ENCODE results near the gene ILKAP. TPM values are rescaled to one million over a fixed set of nuclear protein-coding genes. Genes with fewer than 3 reads are reported as not detected.

The ILKAP gene
- total RNA-seq, 1 donor from 2014 or later, result 29.5 TPM

DNA sequence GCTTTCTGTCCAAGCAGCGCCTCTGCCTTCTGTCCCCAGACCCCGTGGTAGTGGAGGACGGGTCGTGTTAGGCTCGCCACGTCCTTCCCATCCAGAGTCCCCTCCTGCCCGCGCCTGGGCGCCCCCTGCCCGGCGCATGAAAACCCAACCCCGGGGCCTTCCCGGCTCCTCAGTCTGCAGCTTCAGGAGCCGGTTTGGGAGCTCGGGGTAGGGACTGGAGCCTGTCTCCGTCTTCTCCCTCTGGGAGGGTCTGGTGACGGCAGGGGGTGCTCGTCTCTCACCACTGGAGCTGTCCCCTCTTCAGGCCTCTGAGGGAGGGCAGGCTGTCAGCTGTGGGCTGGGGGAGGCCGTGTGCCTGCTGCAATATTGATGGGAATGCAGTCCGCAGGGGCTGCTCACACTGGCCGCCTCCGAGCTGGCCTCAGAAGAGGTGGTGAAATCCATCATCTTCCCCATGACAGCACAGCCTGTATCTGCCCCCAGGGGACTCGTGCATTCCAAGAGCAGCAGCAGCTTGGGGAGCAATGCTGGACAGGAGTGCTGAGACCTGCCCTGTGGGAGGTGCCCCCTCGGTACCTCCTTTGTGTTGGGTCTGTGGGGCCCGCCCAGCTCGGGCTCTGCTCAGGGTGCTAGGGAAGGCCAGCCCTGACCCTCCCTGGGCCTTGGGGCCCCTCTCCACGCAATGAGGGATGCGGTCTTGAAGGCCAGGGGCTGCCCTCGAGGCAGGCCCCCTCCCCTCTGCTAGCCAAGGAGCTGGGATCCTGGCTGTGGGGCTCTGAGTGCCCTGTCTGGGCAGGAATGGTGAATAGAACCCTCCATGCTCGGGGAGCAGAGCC lies 82.8 kb downstream of the ILKAP start:
- Histone ChIP-seq H3K36me3 (ENCODE audit: control insufficient read depth, insufficient read depth, low read length) (no peaks in the 10 kb centered on the region), H3K27me3 (ENCODE audit: control insufficient read depth, insufficient read depth, low read length) (peaks cover 24% of the 10 kb centered on the region), H3K4me3 (ENCODE audit: low read depth, low read length) (no peak overlapping the region)
- DNase-seq (ENCODE audit: low read depth), result no peak
- TF ChIP-seq, protein P1, sequence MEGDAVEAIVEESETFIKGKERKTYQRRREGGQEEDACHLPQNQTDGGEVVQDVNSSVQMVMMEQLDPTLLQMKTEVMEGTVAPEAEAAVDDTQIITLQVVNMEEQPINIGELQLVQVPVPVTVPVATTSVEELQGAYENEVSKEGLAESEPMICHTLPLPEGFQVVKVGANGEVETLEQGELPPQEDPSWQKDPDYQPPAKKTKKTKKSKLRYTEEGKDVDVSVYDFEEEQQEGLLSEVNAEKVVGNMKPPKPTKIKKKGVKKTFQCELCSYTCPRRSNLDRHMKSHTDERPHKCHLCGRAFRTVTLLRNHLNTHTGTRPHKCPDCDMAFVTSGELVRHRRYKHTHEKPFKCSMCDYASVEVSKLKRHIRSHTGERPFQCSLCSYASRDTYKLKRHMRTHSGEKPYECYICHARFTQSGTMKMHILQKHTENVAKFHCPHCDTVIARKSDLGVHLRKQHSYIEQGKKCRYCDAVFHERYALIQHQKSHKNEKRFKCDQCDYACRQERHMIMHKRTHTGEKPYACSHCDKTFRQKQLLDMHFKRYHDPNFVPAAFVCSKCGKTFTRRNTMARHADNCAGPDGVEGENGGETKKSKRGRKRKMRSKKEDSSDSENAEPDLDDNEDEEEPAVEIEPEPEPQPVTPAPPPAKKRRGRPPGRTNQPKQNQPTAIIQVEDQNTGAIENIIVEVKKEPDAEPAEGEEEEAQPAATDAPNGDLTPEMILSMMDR (IDR thresholded peaks at IDR 0.05; ENCODE audit: insufficient read depth, low read length, poor library complexity, severe bottlenecking), result no peak

Other genes starting within 250 kb of the ILKAP start
- 62.3 and 116 TPM in 2 replicates for gene UBE2F, start 236.7 kb downstream of the ILKAP start, total RNA-seq
- 24.9 and 32.1 TPM in 2 replicates for gene SCLY, start 142.7 kb downstream of the ILKAP start, total RNA-seq
- 3.5 and 3.8 TPM in 2 replicates for gene ESPNL, start 103.4 kb downstream of the ILKAP start, total RNA-seq
- 1.2 and 2.4 TPM in 2 replicates for gene KLHL30, start 65.0 kb downstream of the ILKAP start, total RNA-seq
- gene ERFE, start 44.7 kb downstream of the ILKAP start, total RNA-seq, result 106 and 113 TPM in 2 replicates
- gene HES6, start 36.3 kb upstream of the ILKAP start, total RNA-seq, result 49.7 and 50.1 TPM in 2 replicates
- 3.3 and 5.3 TPM in 2 replicates for gene PER2, start 84.9 kb upstream of the ILKAP start, total RNA-seq
- 9.4 and 11.4 TPM in 2 replicates for gene TRAF3IP1, start 116.8 kb upstream of the ILKAP start, total RNA-seq
- gene ASB1, start 223.2 kb upstream of the ILKAP start, total RNA-seq, result 23.0 and 44.9 TPM in 2 replicates

All from kidney epithelial cell (primary cell).